Activated CD4-positive, alpha-beta T cell treated with anti-CD3 and anti-CD28 coated beads, Interleukin-2, amount 10 ng/mL, durations not matched to agents 7 days and 5 days (primary cell): ENCODE data around the gene RANBP17. TPM values are rescaled to one million over a fixed set of nuclear protein-coding genes. Genes with fewer than 3 reads are reported as not detected.
"Not testable (repeated sequence)": the region's sequence is repeated elsewhere in the genome, so short reads cannot be mapped to it uniquely, and the experiment has no call there.

ENCODE experiments used
- CTCF ChIA-PET: fragments of 350-600 bp; sonication (Branson Sonifier 250); formaldehyde crosslinking; loops from one replicate; lab custom pipeline; 2021; ENCODE audit warnings: antibody characterized with exemption; lab: Charles Lee
- POLR2A ChIA-PET: fragments of 350-600 bp; sonication (Branson Sonifier 250); formaldehyde crosslinking; loops from one replicate; lab custom pipeline; 2021; ENCODE audit warnings: antibody characterized with exemption; lab: Charles Lee
- DNase-seq: peaks from one replicate; pipeline ENCODE4 v3.0.0-alpha.2; 2020
- H3K27ac Mint-ChIP-seq: one replicate; pipeline ENCODE4 v1.8.0; 2021; ENCODE audit warnings: mild to moderate bottlenecking, moderate library complexity, mixed read lengths
- H3K27me3 Mint-ChIP-seq: one replicate; pipeline ENCODE4 v1.8.0; 2021; ENCODE audit warnings: mixed read lengths
- H3K36me3 Mint-ChIP-seq: one replicate; pipeline ENCODE4 v1.8.0; 2021; ENCODE audit warnings: low read depth, mixed read lengths
- H3K4me1 Mint-ChIP-seq: one replicate; pipeline ENCODE4 v1.8.0; 2021; ENCODE audit warnings: mixed read lengths
- H3K4me3 Mint-ChIP-seq: one replicate; pipeline ENCODE4 v1.8.0; 2021; ENCODE audit warnings: mild to moderate bottlenecking, moderate library complexity, mixed read lengths
- H3K9me3 Mint-ChIP-seq: one replicate; pipeline ENCODE4 v1.8.0; 2021; ENCODE audit warnings: mixed read lengths
- total RNA-seq, 2 experiments: library from RNA; stranded (reverse); gene quantifications; one replicate each; pipeline ENCODE4 v1.2.3, GENCODE V29; 2021

Gene RANBP17
- not detected for total RNA-seq

DNA sequence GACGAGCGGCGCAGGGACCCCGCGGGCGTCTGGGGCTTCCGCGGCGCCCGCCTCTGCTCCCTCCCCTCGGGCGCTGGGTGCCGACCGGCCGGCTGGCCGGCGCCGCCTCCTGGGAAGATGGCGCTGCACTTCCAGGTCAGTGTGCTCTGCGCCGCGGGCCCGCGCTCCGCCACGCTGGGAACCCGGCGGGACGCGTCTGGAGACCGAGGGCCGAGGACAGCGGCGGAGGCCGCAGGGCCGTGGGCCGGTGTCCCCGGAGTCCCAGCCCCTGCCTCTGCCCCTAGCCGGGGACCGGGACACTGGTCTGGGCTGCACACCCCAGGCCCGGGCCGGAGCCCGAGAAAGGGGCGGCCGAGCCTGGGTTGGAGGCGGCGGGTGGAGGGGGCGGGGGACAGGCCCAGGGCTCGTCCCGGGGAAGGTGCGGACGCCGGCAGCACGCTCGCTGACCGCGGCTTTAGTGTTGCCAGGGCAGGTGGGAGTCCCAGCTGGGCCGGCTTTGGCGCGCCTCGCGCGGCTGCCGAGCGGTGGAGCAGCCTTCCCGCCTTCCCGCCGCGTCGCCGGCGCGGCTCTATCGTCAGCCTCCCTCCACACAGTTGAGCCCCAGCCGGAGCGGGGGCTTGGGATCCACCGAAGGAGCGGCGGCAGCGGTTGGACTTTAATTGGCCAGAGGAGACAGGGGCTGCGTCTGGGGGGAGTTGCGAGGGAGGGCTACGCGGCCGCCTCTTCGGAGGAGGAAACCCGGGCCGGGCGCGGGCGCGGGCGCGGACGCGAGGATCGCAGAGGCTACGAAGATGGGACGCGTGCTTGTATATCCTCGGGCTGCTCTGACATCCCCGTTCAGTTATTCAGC, at the start of gene RANBP17:
RANBP17 (plus strand) TSS at position 102 of the 850 bp plus-strand sequence.
- peaks cover 34% of the 10 kb centered on the region for H3K27me3 Mint-ChIP-seq
- H3K36me3 Mint-ChIP-seq: peaks cover 14% of the 10 kb centered on the region
- CTCF ChIA-PET: no interaction called here
- H3K4me3 Mint-ChIP-seq: no peak within 1 kb of the TSS
- no peak within 1 kb of the TSS for H3K27ac Mint-ChIP-seq
- POLR2A ChIA-PET: no interaction called here
- DNase-seq: no peak
- H3K9me3 Mint-ChIP-seq: peaks cover 22% of the 10 kb centered on the region
- peaks cover 3% of the 10 kb centered on the region for H3K4me1 Mint-ChIP-seq

DNA sequence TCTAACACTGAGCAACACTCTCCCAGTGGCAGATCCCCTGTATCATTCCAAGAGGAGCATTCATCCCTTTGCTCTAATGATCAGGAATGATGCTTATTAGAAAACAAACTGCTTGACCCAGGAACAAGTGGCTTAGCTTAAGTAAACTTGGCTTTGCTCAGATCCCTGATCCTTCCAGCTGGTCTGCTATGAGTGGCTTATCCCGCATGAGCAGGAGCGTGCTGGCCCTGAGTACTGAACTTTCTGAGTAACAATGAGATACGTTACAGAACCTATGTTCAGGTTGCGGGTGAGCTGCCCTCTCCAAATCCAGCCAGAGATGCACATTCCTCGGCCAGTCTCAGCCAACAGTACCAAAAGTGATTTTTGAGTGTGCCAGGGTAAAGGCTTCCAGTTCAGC, 48.6 kb upstream of the RANBP17 start:
- POLR2A ChIA-PET: no interaction called here
- Mint-ChIP-seq H3K4me1 (no peaks in the 10 kb centered on the region), H3K27ac (no peak overlapping the region), H3K36me3 (no peaks in the 10 kb centered on the region), H3K4me3 (no peak overlapping the region), H3K9me3 (no peaks in the 10 kb centered on the region), H3K27me3 (peaks cover 5% of the 10 kb centered on the region)
- CTCF ChIA-PET: no interaction called here
- no peak for DNase-seq

DNA sequence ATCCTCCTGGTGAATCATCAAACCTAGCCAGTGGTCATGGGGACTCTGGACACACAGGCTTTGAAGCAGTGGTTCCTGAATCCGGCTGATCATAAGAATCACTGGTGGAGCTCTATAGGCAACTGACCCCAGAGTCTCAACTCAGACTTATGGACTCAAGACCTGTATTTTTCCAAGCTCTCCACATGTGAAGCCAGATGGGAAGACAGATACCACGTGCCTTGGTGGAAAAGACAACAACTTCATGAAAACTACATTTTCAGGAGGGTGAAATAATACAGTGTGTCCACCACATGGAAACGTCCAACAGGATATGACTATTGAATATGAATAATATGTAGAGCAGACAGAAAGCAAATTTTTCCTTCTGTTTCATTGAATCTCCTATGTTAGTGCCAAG, 44.6 kb upstream of the RANBP17 start:
- ChIA-PET CTCF (no interaction called here), POLR2A (no interaction called here)
- H3K27ac Mint-ChIP-seq: no peak overlapping the region
- H3K36me3 Mint-ChIP-seq: no peaks in the 10 kb centered on the region
- H3K27me3 Mint-ChIP-seq: no peaks in the 10 kb centered on the region
- no peak overlapping the region for H3K4me3 Mint-ChIP-seq
- no peak for DNase-seq
- H3K4me1 Mint-ChIP-seq: no peaks in the 10 kb centered on the region
- H3K9me3 Mint-ChIP-seq: no peaks in the 10 kb centered on the region

DNA sequence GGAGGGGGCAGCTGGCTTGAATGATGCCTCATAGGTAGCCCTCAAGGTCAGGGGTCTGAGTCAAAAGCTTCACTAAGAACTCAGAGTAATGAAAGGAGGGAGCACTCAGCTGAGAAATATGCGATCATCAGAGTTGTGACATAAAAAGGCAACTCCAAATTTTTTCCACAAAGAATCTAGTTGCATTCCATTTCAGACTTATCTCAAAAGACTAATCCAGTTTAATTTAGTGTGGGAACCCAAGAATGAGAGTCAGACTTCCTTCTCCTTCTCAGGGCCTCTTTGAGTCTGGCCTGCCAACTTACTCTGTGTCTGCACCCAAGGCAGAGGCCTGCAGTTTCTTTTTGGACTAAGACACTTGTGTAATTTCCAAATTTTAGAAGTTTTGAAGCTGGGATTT, 43.6 kb upstream of the RANBP17 start:
- H3K27ac Mint-ChIP-seq: no peak overlapping the region
- no peak for DNase-seq
- no peak overlapping the region for H3K4me3 Mint-ChIP-seq
- ChIA-PET POLR2A (no interaction called here), CTCF (no interaction called here)
- H3K9me3 Mint-ChIP-seq: no peaks in the 10 kb centered on the region
- no peaks in the 10 kb centered on the region for H3K4me1 Mint-ChIP-seq
- H3K36me3 Mint-ChIP-seq: no peaks in the 10 kb centered on the region
- H3K27me3 Mint-ChIP-seq: no peaks in the 10 kb centered on the region

DNA sequence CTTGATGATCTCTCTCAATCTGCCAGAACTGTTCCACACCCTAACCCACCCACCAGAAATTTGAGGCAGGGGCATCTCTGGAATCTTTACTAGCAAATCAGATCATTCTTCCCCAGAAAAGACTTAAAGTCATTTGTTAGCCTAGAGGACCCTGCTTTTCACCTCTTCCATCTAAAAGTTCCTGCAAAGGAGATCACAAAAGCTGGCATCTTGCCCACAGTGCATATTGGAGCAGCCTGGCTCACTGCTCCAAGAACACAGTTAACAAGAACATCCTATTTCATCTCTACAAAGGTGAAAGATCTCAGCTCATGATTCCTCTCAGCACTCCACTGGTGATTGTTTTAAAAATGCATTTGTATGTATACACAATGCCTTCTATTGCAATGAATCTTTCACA, 42.0 kb upstream of the RANBP17 start:
- Mint-ChIP-seq H3K4me3 (no peak overlapping the region), H3K4me1 (no peaks in the 10 kb centered on the region), H3K9me3 (no peaks in the 10 kb centered on the region), H3K27me3 (no peaks in the 10 kb centered on the region), H3K36me3 (no peaks in the 10 kb centered on the region), H3K27ac (no peak overlapping the region)
- CTCF ChIA-PET: no interaction called here
- POLR2A ChIA-PET: no interaction called here
- DNase-seq: no peak

DNA sequence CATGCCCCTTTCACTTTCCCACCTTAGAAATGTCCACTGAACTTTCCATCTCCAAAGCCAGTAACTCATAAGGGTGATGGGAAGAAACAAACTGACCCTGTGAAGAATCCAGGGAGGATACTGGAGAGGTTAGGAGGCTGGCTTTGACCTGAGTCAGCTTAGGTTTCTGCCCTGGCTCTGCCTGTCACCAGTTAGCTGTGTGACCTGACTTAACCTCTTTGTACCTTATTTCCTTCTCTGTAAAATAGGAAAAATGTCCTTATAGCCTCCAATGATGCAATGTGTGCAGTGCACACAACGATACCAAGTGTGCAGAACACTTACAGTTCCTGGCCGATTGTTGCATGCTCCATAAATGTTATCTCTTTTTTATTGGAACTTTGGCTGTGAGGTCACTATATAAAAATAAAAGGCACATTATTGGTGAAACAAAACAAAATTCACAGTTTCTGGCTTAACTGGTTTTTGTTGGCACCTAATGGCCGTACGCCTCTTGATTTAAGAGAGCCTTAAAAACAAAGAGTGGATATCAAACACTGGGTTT, 40.5 kb upstream of the RANBP17 start:
- DNase-seq: no peak
- Mint-ChIP-seq H3K9me3 (no peaks in the 10 kb centered on the region), H3K4me3 (no peak overlapping the region), H3K27me3 (no peaks in the 10 kb centered on the region), H3K36me3 (no peaks in the 10 kb centered on the region), H3K4me1 (no peaks in the 10 kb centered on the region), H3K27ac (no peak overlapping the region)
- CTCF ChIA-PET: no interaction called here
- POLR2A ChIA-PET: no interaction called here

DNA sequence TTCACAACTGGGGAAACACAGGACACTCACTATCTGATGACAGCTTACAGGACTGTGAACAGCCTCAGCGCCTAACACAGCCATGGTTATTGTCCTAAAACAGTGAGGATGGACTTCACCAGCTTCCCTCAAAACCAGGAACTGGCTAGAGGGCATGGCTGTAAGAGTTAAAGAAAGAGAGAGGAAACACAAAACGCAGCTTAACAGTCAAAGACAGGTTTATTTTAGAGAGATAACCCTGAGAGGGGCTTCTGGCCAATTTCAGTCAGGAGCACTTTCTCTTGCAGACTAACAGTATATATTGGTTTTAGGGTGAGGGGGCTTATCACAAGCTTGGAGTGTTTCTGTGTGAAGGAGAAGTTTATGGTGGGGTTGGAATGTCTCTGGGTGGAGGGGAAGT, 35.7 kb upstream of the RANBP17 start:
- Mint-ChIP-seq H3K4me3 (no peak overlapping the region), H3K36me3 (no peaks in the 10 kb centered on the region), H3K4me1 (no peaks in the 10 kb centered on the region), H3K27ac (no peak overlapping the region), H3K9me3 (no peaks in the 10 kb centered on the region), H3K27me3 (no peaks in the 10 kb centered on the region)
- no peak for DNase-seq
- ChIA-PET CTCF (no interaction called here), POLR2A (no interaction called here)

DNA sequence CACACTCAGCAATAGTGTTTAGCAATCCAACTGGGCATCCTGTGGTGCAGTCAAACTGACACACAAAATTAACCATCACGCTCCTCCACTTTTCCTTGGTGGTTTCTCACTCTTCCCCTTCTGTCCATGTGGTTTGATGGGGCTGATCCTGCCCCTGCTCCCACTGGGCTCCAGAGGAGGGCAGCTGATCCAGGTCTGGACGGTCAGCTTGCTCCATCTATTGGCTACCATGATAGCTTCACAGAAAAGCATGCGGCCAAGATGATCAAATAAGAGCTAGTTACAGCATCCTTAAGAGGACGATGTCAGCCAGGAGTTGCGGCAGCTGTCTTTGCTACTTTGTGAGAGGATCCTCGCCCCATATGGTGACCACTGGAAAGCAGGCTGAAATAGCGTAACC, 29.6 kb upstream of the RANBP17 start:
- POLR2A ChIA-PET: no interaction called here
- no peak overlapping the region for H3K27ac Mint-ChIP-seq
- H3K4me3 Mint-ChIP-seq: no peak overlapping the region
- H3K4me1 Mint-ChIP-seq: no peaks in the 10 kb centered on the region
- H3K9me3 Mint-ChIP-seq: no peaks in the 10 kb centered on the region
- CTCF ChIA-PET: no interaction called here
- H3K36me3 Mint-ChIP-seq: no peaks in the 10 kb centered on the region
- no peak for DNase-seq
- H3K27me3 Mint-ChIP-seq: no peaks in the 10 kb centered on the region

DNA sequence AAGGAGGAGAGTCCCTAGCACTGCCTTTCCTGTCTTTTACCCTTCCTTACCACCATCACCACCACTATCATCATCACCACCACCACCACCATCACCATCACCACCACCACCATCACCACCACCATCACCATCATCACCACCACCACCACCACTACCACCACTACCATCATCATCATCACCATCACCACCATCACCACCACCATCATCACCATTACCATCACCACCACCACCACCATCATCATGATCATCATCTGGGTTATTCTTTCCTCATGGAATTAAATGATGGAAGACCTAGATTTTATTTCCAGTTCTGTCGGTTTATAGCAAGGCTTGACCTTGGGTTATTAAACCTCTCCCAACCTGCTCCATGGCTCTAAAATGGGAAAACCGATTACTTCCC, 27.8 kb upstream of the RANBP17 start:
- POLR2A ChIA-PET, H3K36me3 Mint-ChIP-seq, DNase-seq, H3K4me1 Mint-ChIP-seq, H3K27ac Mint-ChIP-seq, CTCF ChIA-PET, H3K9me3 Mint-ChIP-seq, H3K4me3 Mint-ChIP-seq, H3K27me3 Mint-ChIP-seq: not testable (repeated sequence)

DNA sequence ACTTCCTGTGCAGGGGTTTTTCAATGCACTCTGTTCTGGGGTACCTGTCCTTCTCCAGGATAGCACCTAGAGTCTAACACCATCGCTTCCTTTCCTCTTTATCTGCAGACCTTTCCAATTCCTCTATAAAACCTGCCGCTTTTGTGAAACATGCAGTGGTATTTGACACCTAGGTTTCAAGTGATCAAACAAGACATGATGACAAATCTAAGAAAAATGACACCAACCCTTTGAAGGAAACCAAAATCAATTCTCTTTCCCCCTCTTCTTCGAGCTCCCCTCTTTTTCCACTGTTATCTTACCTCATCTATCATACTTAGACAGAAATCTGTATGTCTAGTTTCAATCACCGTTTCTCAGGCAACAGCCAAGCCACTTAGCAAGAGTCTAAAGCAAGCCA, 25.6 kb upstream of the RANBP17 start:
- no peak overlapping the region for H3K27ac Mint-ChIP-seq
- CTCF ChIA-PET: no interaction called here
- H3K36me3 Mint-ChIP-seq: no peaks in the 10 kb centered on the region
- H3K9me3 Mint-ChIP-seq: no peaks in the 10 kb centered on the region
- DNase-seq: no peak
- H3K4me3 Mint-ChIP-seq: no peak overlapping the region
- POLR2A ChIA-PET: no interaction called here
- H3K4me1 Mint-ChIP-seq: no peaks in the 10 kb centered on the region
- no peaks in the 10 kb centered on the region for H3K27me3 Mint-ChIP-seq

DNA sequence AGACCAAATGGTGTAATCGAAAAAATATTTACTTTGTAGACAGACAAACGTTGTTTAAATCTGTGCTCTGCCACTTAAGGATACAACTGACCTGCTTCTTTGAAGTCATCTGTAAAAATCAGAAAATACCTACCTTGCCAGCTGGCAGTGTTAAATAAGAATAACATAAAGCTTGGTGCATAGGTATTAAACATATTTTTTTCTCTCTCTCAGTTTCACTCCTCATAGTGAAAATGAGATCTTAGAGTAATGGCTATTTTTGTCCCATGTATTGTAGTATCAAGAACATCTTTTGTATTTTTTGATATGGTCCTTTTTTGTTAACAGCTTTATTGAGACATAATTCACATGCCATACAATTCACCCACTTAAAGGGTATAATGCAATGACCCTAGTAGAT, 17.9 kb upstream of the RANBP17 start:
- H3K9me3 Mint-ChIP-seq: no peaks in the 10 kb centered on the region
- CTCF ChIA-PET: no interaction called here
- H3K27me3 Mint-ChIP-seq: no peaks in the 10 kb centered on the region
- POLR2A ChIA-PET: no interaction called here
- no peak for DNase-seq
- no peaks in the 10 kb centered on the region for H3K36me3 Mint-ChIP-seq
- no peaks in the 10 kb centered on the region for H3K4me1 Mint-ChIP-seq
- no peak overlapping the region for H3K27ac Mint-ChIP-seq
- no peak overlapping the region for H3K4me3 Mint-ChIP-seq

DNA sequence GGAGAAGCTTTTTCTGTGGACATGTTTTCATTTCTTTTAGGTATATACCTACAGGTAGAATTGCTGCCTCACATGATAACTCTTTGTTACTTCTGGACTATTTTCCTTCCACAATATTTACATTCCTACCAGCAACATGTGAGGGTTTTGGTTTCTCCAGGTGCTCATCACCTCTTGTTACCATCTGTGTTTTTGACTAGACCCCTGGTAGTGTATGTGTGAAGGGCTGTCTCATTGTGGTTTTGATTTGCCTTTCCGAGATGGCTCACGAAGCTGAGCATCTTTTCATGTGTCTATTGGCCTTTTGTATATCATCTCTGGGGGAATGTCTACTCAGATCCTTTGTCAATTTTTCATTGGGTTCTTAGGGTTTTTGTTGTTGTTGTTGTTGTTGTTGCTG, 17.2 kb upstream of the RANBP17 start:
- ChIA-PET POLR2A (no interaction called here), CTCF (interaction anchor here (0.6 kb wide), 1 partner anchor 1995 kb away, joined by 3 read pairs; no protein-coding TSS in a partner anchor)
- no peaks in the 10 kb centered on the region for H3K27me3 Mint-ChIP-seq
- no peak for DNase-seq
- no peaks in the 10 kb centered on the region for H3K9me3 Mint-ChIP-seq
- no peak overlapping the region for H3K4me3 Mint-ChIP-seq
- H3K4me1 Mint-ChIP-seq: no peaks in the 10 kb centered on the region
- H3K36me3 Mint-ChIP-seq: no peaks in the 10 kb centered on the region
- no peak overlapping the region for H3K27ac Mint-ChIP-seq

DNA sequence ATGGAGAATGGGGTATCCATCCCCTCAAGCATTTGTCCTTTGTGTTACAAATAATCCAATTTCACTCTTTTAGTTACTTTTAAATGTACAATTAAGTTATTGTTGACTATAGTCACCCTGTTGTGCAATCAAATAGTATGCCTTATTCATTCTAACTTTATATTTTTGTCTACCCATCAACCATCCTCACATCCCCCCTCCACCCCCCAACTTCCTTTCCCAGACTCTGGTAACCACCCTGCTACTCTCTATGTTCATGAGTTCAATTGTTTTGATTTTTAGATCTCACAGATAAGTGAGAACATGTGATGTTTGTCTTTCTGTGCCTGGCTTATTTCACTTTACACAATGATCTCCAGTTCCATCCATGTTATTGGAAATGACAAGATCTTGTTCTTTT, 15.4 kb upstream of the RANBP17 start:
- Mint-ChIP-seq H3K9me3 (no peaks in the 10 kb centered on the region), H3K4me1 (no peaks in the 10 kb centered on the region), H3K36me3 (no peaks in the 10 kb centered on the region), H3K27ac (no peak overlapping the region), H3K27me3 (no peaks in the 10 kb centered on the region), H3K4me3 (no peak overlapping the region)
- CTCF ChIA-PET: no interaction called here
- POLR2A ChIA-PET: no interaction called here
- DNase-seq: no peak

DNA sequence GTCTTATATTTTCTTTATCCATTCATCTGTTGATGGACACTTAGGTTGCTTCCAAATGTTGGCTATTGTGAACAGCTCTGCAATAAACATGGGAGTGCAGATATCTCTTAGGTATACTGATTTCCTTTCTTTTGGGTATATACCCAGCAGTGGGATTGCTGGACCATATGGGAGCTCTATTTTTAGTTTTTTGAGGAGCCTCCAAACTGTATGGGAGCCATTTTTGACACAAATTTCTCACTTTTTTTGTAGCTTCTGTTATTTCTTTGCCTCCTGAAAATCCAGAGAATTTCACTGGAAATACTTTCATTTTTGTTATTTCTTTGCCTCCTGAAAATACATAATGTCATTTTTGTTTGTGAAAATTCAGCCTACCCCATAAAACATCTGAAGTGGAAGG, 15.0 kb upstream of the RANBP17 start:
- no peaks in the 10 kb centered on the region for H3K4me1 Mint-ChIP-seq
- no peak overlapping the region for H3K27ac Mint-ChIP-seq
- no peaks in the 10 kb centered on the region for H3K36me3 Mint-ChIP-seq
- POLR2A ChIA-PET: no interaction called here
- no peaks in the 10 kb centered on the region for H3K27me3 Mint-ChIP-seq
- H3K4me3 Mint-ChIP-seq: no peak overlapping the region
- no peak for DNase-seq
- H3K9me3 Mint-ChIP-seq: no peaks in the 10 kb centered on the region
- CTCF ChIA-PET: no interaction called here
